ENCODE data around the gene HRH4.

The HRH4 gene

GRCh38 chr18:24479371-24479770 lies 18.9 kb downstream of the HRH4 start:
- no peak for TF ChIP-seq ZFX (IDR thresholded peaks at IDR 0.05; ENCODE audit: borderline replicate concordance)

GRCh38 chr18:24482821-24483220 lies 22.4 kb downstream of the HRH4 start:
- no peak overlapping the region for H3K27ac ChIP-seq
- no peak for TF ChIP-seq CTCF (IDR thresholded peaks at IDR 0.05)
- TF ChIP-seq ZFX (IDR thresholded peaks at IDR 0.05; ENCODE audit: borderline replicate concordance): no peak

More at GRCh38 chr18:24479371-24479770, 18.9 kb downstream of the HRH4 start:
- no peak overlapping the region for H3K27ac ChIP-seq

- H3K27ac ChIP-seq: no peak overlapping the region
- no peak for TF ChIP-seq CTCF (IDR thresholded peaks at IDR 0.05)
- TF ChIP-seq ZFX (IDR thresholded peaks at IDR 0.05; ENCODE audit: borderline replicate concordance): no peak
These were observed 25.2 kb downstream of the HRH4 start for GRCh38 chr18:24485681-24486080.

GRCh38 chr18:24486684-24487083 lies 26.2 kb downstream of the HRH4 start:
- no peak overlapping the region for H3K27ac ChIP-seq
- TF ChIP-seq CTCF (IDR thresholded peaks at IDR 0.05) (no peak), ZFX (IDR thresholded peaks at IDR 0.05; ENCODE audit: borderline replicate concordance) (no peak)

- H3K27ac ChIP-seq: no peak overlapping the region
- peak; percentile 84 for TF ChIP-seq CTCF (IDR thresholded peaks at IDR 0.05)
- no peak for TF ChIP-seq ZFX (IDR thresholded peaks at IDR 0.05; ENCODE audit: borderline replicate concordance)
These were observed 28.5 kb downstream of the HRH4 start for GRCh38 chr18:24488824-24489493.

GRCh38 chr18:24490539-24490938 lies 30.1 kb downstream of the HRH4 start:
- no peak overlapping the region for H3K27ac ChIP-seq
- TF ChIP-seq ZFX (IDR thresholded peaks at IDR 0.05; ENCODE audit: borderline replicate concordance) (no peak), CTCF (IDR thresholded peaks at IDR 0.05) (no peak)

- H3K27ac ChIP-seq: no peak overlapping the region
- no peak for TF ChIP-seq CTCF (IDR thresholded peaks at IDR 0.05)
- TF ChIP-seq ZFX (IDR thresholded peaks at IDR 0.05; ENCODE audit: borderline replicate concordance): no peak
These were observed 31.7 kb downstream of the HRH4 start for GRCh38 chr18:24491927-24492834.
